HepG2 (cell line): ENCODE measurements around the gene NEDD4L. TPM values are rescaled to one million over a fixed set of nuclear protein-coding genes. Genes with fewer than 3 reads are reported as not detected.

Source experiments
- BCL6 ChIP-seq: IDR thresholded peaks from 2 replicates; pipeline ENCODE4 v1.6.1; 2016; ENCODE audit warnings: missing genetic modification reagents, missing compliant biosample characterization
- HIVEP1 ChIP-seq: sonication (generic); formaldehyde crosslinking; IDR thresholded peaks from 2 replicates; pipeline ENCODE4 v1.4.0; 2020; ENCODE audit warnings: mild to moderate bottlenecking, missing genetic modification reagents
- MED13 ChIP-seq: sonication (generic); formaldehyde crosslinking; IDR thresholded peaks from 2 replicates; pipeline ENCODE4 v1.5.0; 2020; ENCODE audit warnings: missing genetic modification reagents
- NR2F1 ChIP-seq, 2 experiments: fragments of 450-650 bp in 1 of 2; formaldehyde crosslinking in 1 of 2; IDR thresholded peaks; 2 replicates each; pipeline versions ENCODE4 v1.5.0 to v1.6.1; 2016 to 2020; ENCODE audit warnings: mild to moderate bottlenecking in 1 of 2, missing compliant biosample characterization in 1 of 2, missing genetic modification reagents in 1 of 2, moderate library complexity in 1 of 2
- PLRG1 ChIP-seq: fragments of 450-650 bp; conservative IDR thresholded peaks from 2 replicates; pipeline ENCODE4 v1.6.1; 2016
- PLSCR1 ChIP-seq: sonication (generic); formaldehyde crosslinking; IDR thresholded peaks from 2 replicates; pipeline ENCODE4 v1.5.0; 2020; ENCODE audit warnings: missing genetic modification reagents, mild to moderate bottlenecking, borderline replicate concordance
- SAFB2 ChIP-seq: sonication (generic); formaldehyde crosslinking; IDR thresholded peaks from 2 replicates; pipeline ENCODE4 v1.5.1; 2020; ENCODE audit warnings: missing genetic modification reagents, low read depth, mild to moderate bottlenecking, borderline replicate concordance
- SNAPC5 ChIP-seq: sonication (generic); formaldehyde crosslinking; IDR thresholded peaks from 2 replicates; pipeline ENCODE4 v1.8.1; 2023; ENCODE audit warnings: mild to moderate bottlenecking, missing genetic modification reagents, borderline replicate concordance
- SRF ChIP-seq: IDR thresholded peaks from 2 replicates; pipeline ENCODE4 v1.6.1; 2011; ENCODE audit warnings: mild to moderate bottlenecking, low read depth, low read length, moderate library complexity
- SYNCRIP ChIP-seq: fragments of 200-400 bp; formaldehyde crosslinking; IDR thresholded peaks from 2 replicates; pipeline ENCODE4 v1.6.1; 2018; ENCODE audit warnings: mild to moderate bottlenecking, low read depth, low read length; ENCODE audit not compliant: insufficient read depth
- TAF1 ChIP-seq: sonication (generic); formaldehyde crosslinking; IDR thresholded peaks from 2 replicates; pipeline ENCODE4 v1.4.0; 2020; ENCODE audit warnings: missing genetic modification reagents
- ZBTB42 ChIP-seq: sonication (generic); formaldehyde crosslinking; IDR thresholded peaks from 2 replicates; pipeline ENCODE4 v1.5.0; 2020; ENCODE audit warnings: mild to moderate bottlenecking, missing genetic modification reagents
- ZBTB7B ChIP-seq: sonication (generic); formaldehyde crosslinking; IDR thresholded peaks from 2 replicates; pipeline ENCODE4 v1.4.0; 2020; ENCODE audit warnings: missing genetic modification reagents
- ZFP1 ChIP-seq: IDR thresholded peaks from 2 replicates; pipeline ENCODE4 v1.6.1; 2016
- ZFP36L2 ChIP-seq: sonication (generic); formaldehyde crosslinking; IDR thresholded peaks from 2 replicates; pipeline ENCODE4 v1.4.0; 2020; ENCODE audit warnings: missing genetic modification reagents
- ZGPAT ChIP-seq: IDR thresholded peaks from 2 replicates; pipeline ENCODE4 v1.6.1; 2016; ENCODE audit warnings: mild to moderate bottlenecking
- ZKSCAN8 ChIP-seq: IDR thresholded peaks from 2 replicates; pipeline ENCODE4 v1.6.1; 2016; ENCODE audit warnings: borderline replicate concordance, missing genetic modification reagents, missing compliant biosample characterization
- ZNF18 ChIP-seq: sonication (generic); formaldehyde crosslinking; IDR thresholded peaks from 2 replicates; pipeline ENCODE4 v1.8.0; 2022; ENCODE audit warnings: mild to moderate bottlenecking, missing genetic modification reagents; ENCODE audit not compliant: insufficient replicate concordance
- ZNF224 ChIP-seq: sonication (generic); formaldehyde crosslinking; IDR thresholded peaks from 2 replicates; pipeline ENCODE4 v1.5.0; 2020; ENCODE audit warnings: mild to moderate bottlenecking, missing genetic modification reagents
- ZNF354B ChIP-seq: sonication (generic); formaldehyde crosslinking; IDR thresholded peaks from 2 replicates; pipeline ENCODE4 v1.8.0; 2022; ENCODE audit warnings: mild to moderate bottlenecking, missing genetic modification reagents
- ZNF616 ChIP-seq: sonication (generic); formaldehyde crosslinking; IDR thresholded peaks from 2 replicates; pipeline ENCODE4 v1.5.0; 2020; ENCODE audit warnings: low read depth, mild to moderate bottlenecking, missing genetic modification reagents
- ZNF710 ChIP-seq: sonication (generic); formaldehyde crosslinking; IDR thresholded peaks from 2 replicates; pipeline ENCODE4 v1.5.0; 2020; ENCODE audit warnings: mild to moderate bottlenecking, missing genetic modification reagents, borderline replicate concordance
- ZNF720 ChIP-seq: sonication (generic); formaldehyde crosslinking; IDR thresholded peaks from 2 replicates; pipeline ENCODE4 v1.4.0; 2020; ENCODE audit warnings: missing genetic modification reagents
- ZNF883 ChIP-seq: sonication (generic); formaldehyde crosslinking; IDR thresholded peaks from 2 replicates; pipeline ENCODE4 v1.5.1; 2020; ENCODE audit warnings: mild to moderate bottlenecking, missing genetic modification reagents; ENCODE audit errors: not compliant biosample characterization
- polyA plus RNA-seq, 8 experiments: library from polyadenylated mRNA; depleted of rRNA in 3 of 8; stranded (reverse) in 7 of 8; unstranded in 1 of 8; fragments of >200 nt; fragmentation: Illumina TruSeq in 4 of 8; extraction: Trizol in 4 of 8; gene quantifications; 2 replicates each; pipeline versions ENCODE4 v1.2.1 to v1.2.3, GENCODE V29; 2011 to 2016; ENCODE audit warnings: low read depth in 4 of 8, missing spikeins in 1 of 8, mixed read lengths in 1 of 8; ENCODE audit not compliant: insufficient read depth in 1 of 8
- total RNA-seq, 5 experiments: library from RNA; depleted of rRNA; stranded (reverse); fragments of >200 nt; fragmentation: Illumina TruSeq; extraction: Trizol; gene quantifications; 2 replicates each; pipeline ENCODE4 v1.2.3, GENCODE V29; 2016; ENCODE audit warnings: low read depth in 1 of 5

The NEDD4L gene
- total and polyA plus RNA-seq, 2 of the 13 experiments (the other 11 are each of a cell fraction or from before 2014, with no cell fraction given) = 168 to 390 TPM

- TF ChIP-seq ZFP1 (CRISPR knock-in tag) (no peak; the same call in 1 of the 2 replicates), ZNF354B (no peak), TAF1 (CRISPR knock-in tag) (no peak), PLSCR1 (CRISPR knock-in tag) (no peak), ZBTB42 (CRISPR knock-in tag) (no peak), NR2F1 (CRISPR knock-in tag; IDR thresholded peaks at IDR 0.05) (peak; percentile 77 to 98), SNAPC5 (CRISPR knock-in tag) (no peak), HIVEP1 (no peak), BCL6 (CRISPR knock-in tag) (peak; percentile 99), SYNCRIP (no peak), SRF (0 out of 2 replicates have a peak, but pooled peaks have one; percentile 41), PLRG1 (no peak), ZFP36L2 (CRISPR knock-in tag) (no peak), ZNF616 (no peak), ZKSCAN8 (CRISPR knock-in tag) (peak; percentile 72; the same call in 1 of the 2 replicates), ZNF710 (CRISPR knock-in tag) (peak; percentile 84), SAFB2 (CRISPR knock-in tag) (no peak), ZBTB7B (peak; percentile 67; the same call in 1 of the 2 replicates), MED13 (CRISPR knock-in tag) (peak; percentile 97), ZNF720 (CRISPR knock-in tag) (no peak), ZGPAT (peak; percentile 98), ZNF883 (CRISPR knock-in tag) (no peak), ZNF18 (no peak), ZNF224 (no peak)
Measured at GRCh38 chr18:58013241-58014211, 30.5 kb upstream of the NEDD4L start (continued).
